ENCODE measurements around the gene CD200.
"Not testable (repeated sequence)": the region's sequence is repeated elsewhere in the genome, so short reads cannot be mapped to it uniquely, and the experiment has no call there.

Gene CD200

GRCh38 chr3:112399554-112399953 lies 66.6 kb downstream of the CD200 start:
- DNase-seq; in situ Hi-C loops (cut with MboI; ENCODE audit: low pct_unique_long_range_greater_than_20kb, low sequenced_read_pairs): not testable (repeated sequence)

- DNase-seq; in situ Hi-C loops (cut with MboI; ENCODE audit: low pct_unique_long_range_greater_than_20kb, low sequenced_read_pairs): not testable (repeated sequence)
These were observed 67.4 kb downstream of the CD200 start for GRCh38 chr3:112400317-112400716.

- in situ Hi-C loops (cut with MboI; ENCODE audit: low pct_unique_long_range_greater_than_20kb, low sequenced_read_pairs) = no loop called here
- DNase-seq = no peak
These were observed 68.7 kb downstream of the CD200 start for GRCh38 chr3:112401617-112402016.

- no peak for DNase-seq
- in situ Hi-C loops (cut with MboI; ENCODE audit: low pct_unique_long_range_greater_than_20kb, low sequenced_read_pairs) = no loop called here
These were observed 70.1 kb downstream of the CD200 start for GRCh38 chr3:112403103-112403502.

DNA sequence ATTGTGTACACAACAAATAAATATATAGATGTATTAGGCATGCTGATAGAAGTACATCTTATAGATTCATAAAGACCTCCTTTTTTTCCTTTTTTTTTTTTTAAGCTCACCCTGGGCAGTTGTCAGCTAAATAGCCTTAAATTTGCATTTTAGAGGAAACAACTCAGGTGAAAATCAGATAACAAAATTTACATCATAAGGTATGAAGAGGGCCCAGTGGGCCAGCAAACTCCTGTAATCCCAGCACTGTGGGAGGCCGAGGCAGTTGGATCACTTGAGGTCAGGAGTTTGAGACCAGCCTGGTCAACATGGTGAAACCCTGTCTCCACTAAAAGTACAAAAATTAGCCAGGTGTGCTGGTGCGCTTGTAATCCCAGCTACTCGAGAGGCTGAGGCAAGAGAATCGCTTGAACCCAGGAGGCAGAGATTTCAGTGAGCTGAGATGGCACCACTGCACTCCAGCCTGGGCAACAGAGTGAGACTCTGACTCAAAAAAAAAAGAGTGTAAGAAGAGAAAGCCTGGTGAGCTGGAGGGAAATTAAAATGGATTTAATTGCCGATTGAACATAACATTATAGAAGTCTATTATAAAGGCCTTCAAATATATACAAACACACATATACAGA lies 72.1 kb downstream of the CD200 start:
- DNase-seq; in situ Hi-C loops (cut with MboI; ENCODE audit: low pct_unique_long_range_greater_than_20kb, low sequenced_read_pairs): not testable (repeated sequence)

GRCh38 chr3:112405845-112406244 lies 72.9 kb downstream of the CD200 start:
- in situ Hi-C loops (cut with MboI; ENCODE audit: low pct_unique_long_range_greater_than_20kb, low sequenced_read_pairs) = no loop called here

GRCh38 chr3:112407214-112407887 lies 74.4 kb downstream of the CD200 start:
- DNase-seq = no peak
- in situ Hi-C loops (cut with MboI; ENCODE audit: low pct_unique_long_range_greater_than_20kb, low sequenced_read_pairs) = no loop called here

More at GRCh38 chr3:112405845-112406244, 72.9 kb downstream of the CD200 start:
- DNase-seq = no peak

GRCh38 chr3:112407888-112408702 lies 75.1 kb downstream of the CD200 start:
- in situ Hi-C loops (cut with MboI; ENCODE audit: low pct_unique_long_range_greater_than_20kb, low sequenced_read_pairs) = no loop called here

DNA sequence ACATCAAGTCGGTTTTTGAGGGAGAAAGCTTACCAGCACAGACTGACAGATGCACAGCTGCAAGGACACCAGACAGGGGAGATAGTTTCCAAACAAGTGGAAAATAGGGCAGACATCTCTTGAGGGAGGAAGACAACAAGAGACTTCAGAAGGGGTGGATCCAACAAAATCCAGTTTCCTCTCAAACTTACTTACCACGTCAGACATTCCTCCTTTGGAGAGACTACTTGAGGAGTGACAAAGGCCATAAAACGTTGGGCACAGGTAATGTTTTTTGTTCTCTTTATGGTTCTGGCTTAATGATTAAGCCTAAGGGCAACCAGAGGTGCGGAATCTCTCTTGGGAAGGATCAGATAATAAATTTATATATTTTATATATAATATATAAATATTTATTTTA lies 76.1 kb downstream of the CD200 start:
- in situ Hi-C loops (cut with MboI; ENCODE audit: low pct_unique_long_range_greater_than_20kb, low sequenced_read_pairs) = no loop called here
- DNase-seq = no peak

More at GRCh38 chr3:112407888-112408702, 75.1 kb downstream of the CD200 start:
- DNase-seq = no peak

DNA sequence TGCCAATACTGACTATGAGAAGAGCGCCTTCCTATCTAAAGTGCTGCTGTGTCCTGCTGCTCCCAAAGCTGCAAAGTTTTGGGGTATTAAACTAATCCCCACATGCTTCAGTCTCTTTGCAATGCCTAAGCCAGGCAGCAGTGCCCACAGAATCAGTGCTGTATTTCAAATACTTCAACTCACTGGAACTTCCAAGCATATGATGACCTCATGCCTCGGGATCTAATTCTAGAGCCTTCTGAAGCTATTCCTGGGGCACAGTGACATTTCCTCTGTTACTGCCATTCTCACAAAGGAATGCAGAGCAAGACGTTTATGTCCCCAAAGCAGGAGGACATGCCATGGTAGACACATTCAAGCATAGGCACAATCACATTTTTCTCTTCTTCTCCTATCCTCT lies 78.5 kb downstream of the CD200 start:
- DNase-seq = no peak
- in situ Hi-C loops (cut with MboI; ENCODE audit: low pct_unique_long_range_greater_than_20kb, low sequenced_read_pairs) = no loop called here

Data from KBM-7 (cell line).